CD4-positive, alpha-beta T cell treated with Interleukin-6 at 100 ng/mL for 8 hours (primary cell): Measurements from ENCODE around the gene LAMTOR2.
"Not testable (repeated sequence)": the region's sequence is repeated elsewhere in the genome, so short reads cannot be mapped to it uniquely, and the experiment has no call there.

Source experiments
- DNase-seq: peaks from one replicate; pipeline ENCODE4 v3.0.0-alpha.2; 2020; ENCODE audit warnings: mixed read lengths, low spot score

Gene LAMTOR2

GRCh38 chr1:156054500-156055280 lies at the start of gene LAMTOR2:
LAMTOR2 (plus strand) TSS chr1:156054782; CDS start chr1:156054890, 108 bp downstream.
- DNase-seq = peak; percentile 94

- peak; percentile 47 for DNase-seq
Measured at GRCh38 chr1:156004843-156005584, 49.6 kb upstream of the LAMTOR2 start.

GRCh38 chr1:156006666-156007376 lies 47.8 kb upstream of the LAMTOR2 start:
- DNase-seq = no peak

- no peak for DNase-seq
Measured at GRCh38 chr1:156009404-156009803, 45.2 kb upstream of the LAMTOR2 start.

GRCh38 chr1:156012051-156012817 lies 42.3 kb upstream of the LAMTOR2 start:
- no peak for DNase-seq

GRCh38 chr1:156014829-156015228 lies 39.8 kb upstream of the LAMTOR2 start:
- DNase-seq = no peak

GRCh38 chr1:156019946-156020292 lies 34.7 kb upstream of the LAMTOR2 start:
- DNase-seq = no peak

GRCh38 chr1:156020293-156021092 lies 34.1 kb upstream of the LAMTOR2 start, which contains the start of gene SSR2:
SSR2 (minus strand) TSS chr1:156020951; CDS start chr1:156020167, 784 bp downstream.
- peak; percentile 87 for DNase-seq

GRCh38 chr1:156021093-156021428 lies 33.5 kb upstream of the LAMTOR2 start:
- DNase-seq = no peak

- no peak for DNase-seq
Measured at GRCh38 chr1:156021954-156022353, 32.6 kb upstream of the LAMTOR2 start.

- DNase-seq = no peak
Measured at GRCh38 chr1:156024801-156025200, 29.8 kb upstream of the LAMTOR2 start.

GRCh38 chr1:156025876-156026275 lies 28.7 kb upstream of the LAMTOR2 start:
- no peak for DNase-seq

GRCh38 chr1:156026588-156026987 lies 28.0 kb upstream of the LAMTOR2 start:
- DNase-seq = no peak

GRCh38 chr1:156033011-156033410 lies 21.6 kb upstream of the LAMTOR2 start:
- DNase-seq = no peak

GRCh38 chr1:156034991-156035390 lies 19.6 kb upstream of the LAMTOR2 start:
- not testable (repeated sequence) for DNase-seq

- DNase-seq = no peak
Measured at GRCh38 chr1:156042828-156043227, 11.8 kb upstream of the LAMTOR2 start.

- no peak for DNase-seq
Measured at GRCh38 chr1:156045076-156045475, 9.5 kb upstream of the LAMTOR2 start.

GRCh38 chr1:156048663-156049258 lies 5.8 kb upstream of the LAMTOR2 start:
- DNase-seq = no peak

GRCh38 chr1:156050376-156050775 lies 4.2 kb upstream of the LAMTOR2 start:
- DNase-seq = no peak

- no peak for DNase-seq
Measured at GRCh38 chr1:156051011-156051725, 3.4 kb upstream of the LAMTOR2 start.
